Naive thymus-derived CD8-positive, alpha-beta T cell (primary cell): ENCODE data around the gene ZSWIM6. TPM values are rescaled to one million over a fixed set of nuclear protein-coding genes. Genes with fewer than 3 reads are reported as not detected.
A peak's percentile ranks its signal among the peaks of the same experiment; 100 is the strongest.

Experiments used
- ATAC-seq, 2 donors: fragments of 150-1000 bp; cut with Tn5 transposase in 1 of 2; sonication (Bioruptor Pico), chemical (Tn5 transposase) in 1 of 2; 1 replicate in 1 of 2; 2 replicates in 1 of 2; pipeline ENCODE4 v1.10.0; 2021; ENCODE audit warnings: mild to moderate bottlenecking in 2 of 2, moderate library complexity in 2 of 2
- POLR2A ChIA-PET: fragments of 350-600 bp; sonication (Branson Sonifier 250); formaldehyde crosslinking; loops from one replicate; lab custom pipeline; 2021; ENCODE audit warnings: antibody characterized with exemption; lab: Charles Lee
- DNase-seq, 10 donors: peaks; one replicate each; pipeline versions ENCODE4 v3.0.0 to v3.0.0-alpha.2; 2020 to 2022
- H3K27ac Mint-ChIP-seq, 10 donors: one replicate each; pipeline ENCODE4 v1.8.0; 2020 to 2022; ENCODE audit warnings: mild to moderate bottlenecking in 10 of 10, mixed read lengths in 10 of 10, moderate library complexity in 4 of 10, inconsistent platforms in 1 of 10
- H3K27me3 Mint-ChIP-seq, 5 donors: one replicate each; pipeline ENCODE4 v1.8.0; 2021 to 2022; ENCODE audit warnings: mixed read lengths in 5 of 5
- H3K36me3 Mint-ChIP-seq, 3 donors: one replicate each; pipeline ENCODE4 v1.8.0; 2020 to 2022; ENCODE audit warnings: mixed read lengths in 3 of 3, mild to moderate bottlenecking in 2 of 3, inconsistent platforms in 1 of 3
- H3K4me1 Mint-ChIP-seq, 4 donors: one replicate each; pipeline ENCODE4 v1.8.0; 2021 to 2022; ENCODE audit warnings: mixed read lengths in 4 of 4
- H3K4me3 Mint-ChIP-seq, 10 donors: one replicate each; pipeline ENCODE4 v1.8.0; 2020 to 2022; ENCODE audit warnings: mild to moderate bottlenecking in 10 of 10, mixed read lengths in 10 of 10, moderate library complexity in 6 of 10, inconsistent platforms in 1 of 10
- H3K9me3 Mint-ChIP-seq, 9 donors: one replicate each; pipeline ENCODE4 v1.8.0; 2020 to 2022; ENCODE audit warnings: mixed read lengths in 9 of 9, mild to moderate bottlenecking in 3 of 9, inconsistent platforms in 1 of 9, moderate library complexity in 1 of 9
- polyA plus RNA-seq, 3 donors: library from polyadenylated mRNA; unstranded; fragments of 300-500 nt; fragmentation: Illumina TruSeq; gene quantifications; one replicate each; pipeline ENCODE4 v1.2.3, GENCODE V29; 2021
- total RNA-seq, 8 experiments: library from RNA in 2 of 8; stranded (reverse) in 2 of 8; gene quantifications; one replicate each; pipeline ENCODE4 v1.2.3 and lab custom pipeline; 2021 to 2026

Gene ZSWIM6
- total and polyA plus RNA-seq, 5 experiments from 2014 or later = 0.14 to 11.9 (median 0.59) TPM

- Mint-ChIP-seq H3K36me3 (peaks cover 18 to 57% (median 39%) of the 10 kb centered on the region in 3 donors), H3K27ac (peak overlapping the region in 1 of 10 donors; percentile 31), H3K4me1 (peaks cover 5 to 17% (median 15%) of the 10 kb centered on the region in 4 donors), H3K4me3 (peak overlapping the region in 1 of 10 donors; percentile 37), H3K27me3 (no peaks in the 10 kb centered on the region), H3K9me3 (peaks cover 0 to 11% (median 0%) of the 10 kb centered on the region in 9 donors)
- no peak for ATAC-seq
- no peak for DNase-seq
- POLR2A ChIA-PET = no interaction called here
Measured at GRCh38 chr5:61532983-61533382, 200.9 kb downstream of the ZSWIM6 start.

GRCh38 chr5:61534481-61535267 is 202.6 kb downstream of the ZSWIM6 start:
- no peaks in the 10 kb centered on the region for H3K27me3 Mint-ChIP-seq
- H3K27ac Mint-ChIP-seq = peak overlapping the region in 6 of 10 donors; percentile 36 to 64 (median 44)
- ATAC-seq (peak; percentile 63 to 84), DNase-seq (peak in 3 of 10 donors; percentile 23 to 39 (median 36))
- peaks cover 5 to 17% (median 15%) of the 10 kb centered on the region in 4 donors for H3K4me1 Mint-ChIP-seq
- peaks cover 28 to 64% (median 47%) of the 10 kb centered on the region in 3 donors for H3K36me3 Mint-ChIP-seq
- H3K4me3 Mint-ChIP-seq = peak overlapping the region in 7 of 10 donors; percentile 3 to 44 (median 19)
- H3K9me3 Mint-ChIP-seq = peaks cover 0 to 11% (median 0%) of the 10 kb centered on the region in 9 donors
- POLR2A ChIA-PET = no interaction called here

GRCh38 chr5:61535828-61536227 is 203.8 kb downstream of the ZSWIM6 start:
- Mint-ChIP-seq H3K27me3 (no peaks in the 10 kb centered on the region), H3K27ac (no peak overlapping the region), H3K4me3 (no peak overlapping the region), H3K4me1 (peaks cover 5 to 17% (median 15%) of the 10 kb centered on the region in 4 donors), H3K9me3 (peaks cover 0 to 11% (median 0%) of the 10 kb centered on the region in 9 donors), H3K36me3 (peaks cover 35 to 63% (median 42%) of the 10 kb centered on the region in 3 donors)
- ATAC-seq = no peak
- no peak for DNase-seq
- POLR2A ChIA-PET = no interaction called here

- peaks cover 5 to 17% (median 15%) of the 10 kb centered on the region in 4 donors for H3K4me1 Mint-ChIP-seq
- H3K27me3 Mint-ChIP-seq = no peaks in the 10 kb centered on the region
- ATAC-seq = no peak
- no peak overlapping the region for H3K4me3 Mint-ChIP-seq
- H3K36me3 Mint-ChIP-seq = peaks cover 40 to 67% (median 46%) of the 10 kb centered on the region in 3 donors
- peaks cover 0 to 17% (median 0%) of the 10 kb centered on the region in 9 donors for H3K9me3 Mint-ChIP-seq
- peak overlapping the region in 1 of 10 donors; percentile 16 for H3K27ac Mint-ChIP-seq
- no peak for DNase-seq
- POLR2A ChIA-PET = no interaction called here
Measured at GRCh38 chr5:61536922-61537321, 204.9 kb downstream of the ZSWIM6 start.

GRCh38 chr5:61538722-61539501 is 206.9 kb downstream of the ZSWIM6 start:
- peaks cover 44 to 77% (median 55%) of the 10 kb centered on the region in 3 donors for H3K36me3 Mint-ChIP-seq
- H3K4me3 Mint-ChIP-seq = no peak overlapping the region
- POLR2A ChIA-PET = no interaction called here
- peaks cover 0 to 8% (median 7%) of the 10 kb centered on the region in 9 donors for H3K9me3 Mint-ChIP-seq
- H3K4me1 Mint-ChIP-seq = peaks cover 5 to 13% (median 9%) of the 10 kb centered on the region in 4 donors
- no peak for DNase-seq
- H3K27ac Mint-ChIP-seq = no peak overlapping the region
- ATAC-seq = no peak
- H3K27me3 Mint-ChIP-seq = no peaks in the 10 kb centered on the region

- H3K4me1 Mint-ChIP-seq = no peaks in the 10 kb centered on the region
- ATAC-seq (no peak), DNase-seq (no peak)
- H3K9me3 Mint-ChIP-seq = peaks cover 0 to 4% (median 0%) of the 10 kb centered on the region in 9 donors
- no peak overlapping the region for H3K27ac Mint-ChIP-seq
- H3K4me3 Mint-ChIP-seq = no peak overlapping the region
- H3K27me3 Mint-ChIP-seq = peaks cover 0 to 1% (median 0%) of the 10 kb centered on the region in 5 donors
- POLR2A ChIA-PET = no interaction called here
- peaks cover 3 to 14% (median 12%) of the 10 kb centered on the region in 3 donors for H3K36me3 Mint-ChIP-seq
Measured at GRCh38 chr5:61549530-61549929, 217.5 kb downstream of the ZSWIM6 start.

GRCh38 chr5:61551637-61552313 is 219.7 kb downstream of the ZSWIM6 start:
- H3K27ac Mint-ChIP-seq = no peak overlapping the region
- peaks cover 0 to 2% (median 0%) of the 10 kb centered on the region in 9 donors for H3K9me3 Mint-ChIP-seq
- H3K27me3 Mint-ChIP-seq = peaks cover 0 to 9% (median 1%) of the 10 kb centered on the region in 5 donors
- no peaks in the 10 kb centered on the region for H3K4me1 Mint-ChIP-seq
- H3K36me3 Mint-ChIP-seq = peaks cover 2 to 4% (median 3%) of the 10 kb centered on the region in 3 donors
- DNase-seq (no peak), ATAC-seq (no peak)
- POLR2A ChIA-PET = no interaction called here
- H3K4me3 Mint-ChIP-seq = no peak overlapping the region

- ATAC-seq (no peak), DNase-seq (no peak)
- no peak overlapping the region for H3K4me3 Mint-ChIP-seq
- POLR2A ChIA-PET = no interaction called here
- H3K9me3 Mint-ChIP-seq = peaks cover 0 to 1% (median 0%) of the 10 kb centered on the region in 9 donors
- no peaks in the 10 kb centered on the region for H3K4me1 Mint-ChIP-seq
- H3K36me3 Mint-ChIP-seq = peaks cover 0 to 4% (median 0%) of the 10 kb centered on the region in 3 donors
- H3K27me3 Mint-ChIP-seq = peaks cover 0 to 9% (median 1%) of the 10 kb centered on the region in 5 donors
- H3K27ac Mint-ChIP-seq = no peak overlapping the region
Measured at GRCh38 chr5:61559146-61559545, 227.1 kb downstream of the ZSWIM6 start.

- POLR2A ChIA-PET = no interaction called here
- H3K27me3 Mint-ChIP-seq = peaks cover 0 to 9% (median 0%) of the 10 kb centered on the region in 5 donors
- H3K9me3 Mint-ChIP-seq = peaks cover 0 to 1% (median 0%) of the 10 kb centered on the region in 9 donors
- H3K36me3 Mint-ChIP-seq = peaks cover 0 to 4% (median 0%) of the 10 kb centered on the region in 3 donors
- no peak overlapping the region for H3K27ac Mint-ChIP-seq
- ATAC-seq = no peak
- H3K4me3 Mint-ChIP-seq = no peak overlapping the region
- no peak for DNase-seq
- no peaks in the 10 kb centered on the region for H3K4me1 Mint-ChIP-seq
Measured at GRCh38 chr5:61559722-61560121, 227.7 kb downstream of the ZSWIM6 start.

GRCh38 chr5:61563401-61563800 is 231.3 kb downstream of the ZSWIM6 start:
- POLR2A ChIA-PET = no interaction called here
- H3K4me3 Mint-ChIP-seq = no peak overlapping the region
- ATAC-seq (no peak), DNase-seq (no peak)
- H3K27ac Mint-ChIP-seq = no peak overlapping the region
- no peaks in the 10 kb centered on the region for H3K36me3 Mint-ChIP-seq
- H3K27me3 Mint-ChIP-seq = no peaks in the 10 kb centered on the region
- no peaks in the 10 kb centered on the region for H3K4me1 Mint-ChIP-seq
- no peaks in the 10 kb centered on the region for H3K9me3 Mint-ChIP-seq

- POLR2A ChIA-PET = no interaction called here
- Mint-ChIP-seq H3K4me1 (no peaks in the 10 kb centered on the region), H3K4me3 (no peak overlapping the region), H3K27ac (no peak overlapping the region), H3K36me3 (no peaks in the 10 kb centered on the region), H3K27me3 (peaks cover 0 to under 1% (median 0%) of the 10 kb centered on the region in 5 donors), H3K9me3 (no peaks in the 10 kb centered on the region)
- ATAC-seq (no peak), DNase-seq (no peak)
Measured at GRCh38 chr5:61567337-61567736, 235.3 kb downstream of the ZSWIM6 start.

GRCh38 chr5:61569353-61569752 is 237.3 kb downstream of the ZSWIM6 start:
- peaks cover 0 to 3% (median 0%) of the 10 kb centered on the region in 5 donors for H3K27me3 Mint-ChIP-seq
- H3K4me3 Mint-ChIP-seq = no peak overlapping the region
- no peak overlapping the region for H3K27ac Mint-ChIP-seq
- POLR2A ChIA-PET = no interaction called here
- H3K9me3 Mint-ChIP-seq = no peaks in the 10 kb centered on the region
- ATAC-seq = no peak
- DNase-seq = no peak
- H3K4me1 Mint-ChIP-seq = no peaks in the 10 kb centered on the region
- no peaks in the 10 kb centered on the region for H3K36me3 Mint-ChIP-seq
